SU-DHL-6 (cell line): ENCODE measurements around the gene LRIG1.

Source experiments
- H2AFZ ChIP-seq: fragments of 200-600 bp; sonication (generic); 2 replicates; pipeline ENCODE4 v1.6.1; 2014; ENCODE audit warnings: low read depth, mild to moderate bottlenecking, moderate library complexity, mixed read lengths, antibody characterized with exemption, low read length; ENCODE audit not compliant: severe bottlenecking
- H3F3A ChIP-seq: fragments of 200-600 bp; shearing (Covaris generic); 2 replicates; pipeline ENCODE4 v1.6.0; 2016; ENCODE audit warnings: antibody characterized with exemption, mild to moderate bottlenecking; ENCODE audit not compliant: insufficient read depth
- H3K27ac ChIP-seq: fragments of 200-600 bp; sonication (generic); 2 replicates; pipeline ENCODE4 v1.5.1; 2016; ENCODE audit warnings: low read depth, mild to moderate bottlenecking, low read length, moderate library complexity, mixed read lengths
- H3K27me3 ChIP-seq: fragments of 200-600 bp; sonication (generic), shearing (Covaris generic); 2 replicates; pipeline ENCODE4 v1.6.0; 2014; ENCODE audit warnings: mild to moderate bottlenecking, low read length
- H3K36me3 ChIP-seq: fragments of 200-600 bp; sonication (generic); 2 replicates; pipeline ENCODE4 v1.6.1; 2014; ENCODE audit warnings: mild to moderate bottlenecking, low read length, mixed read lengths
- H3K4me2 ChIP-seq: fragments of 300-600, 200-600 bp; shearing (Covaris generic), sonication (generic); 2 replicates; pipeline ENCODE4 v1.6.0; 2014; ENCODE audit warnings: low read length, low read depth, mild to moderate bottlenecking; ENCODE audit not compliant: poor library complexity, severe bottlenecking
- H3K4me3 ChIP-seq: fragments of 200-600 bp; sonication (generic); 2 replicates; pipeline ENCODE4 v1.5.1; 2014; ENCODE audit warnings: antibody characterized with exemption, low read length, mild to moderate bottlenecking, mixed read lengths; ENCODE audit not compliant: insufficient read depth, poor library complexity, severe bottlenecking
- H3K79me2 ChIP-seq: fragments of 200-600 bp; sonication (generic); 2 replicates; pipeline ENCODE4 v1.6.1; 2014; ENCODE audit warnings: mild to moderate bottlenecking, low read length, moderate library complexity; ENCODE audit not compliant: insufficient read depth
- H3K9ac ChIP-seq: fragments of 200-600 bp; sonication (generic); 2 replicates; pipeline ENCODE4 v1.7.0; 2014; ENCODE audit warnings: mild to moderate bottlenecking, low read length
- H3K9me2 ChIP-seq: fragments of 200-600 bp; sonication (generic); replicated peaks from 2 replicates; pipeline ENCODE4 v1.6.1; 2014; ENCODE audit warnings: low read length; ENCODE audit not compliant: insufficient read depth
- H3K9me3 ChIP-seq: fragments of 200-600 bp; sonication (generic); 2 replicates; pipeline ENCODE4 v1.6.1; 2014; ENCODE audit warnings: low read length, mixed read lengths; ENCODE audit not compliant: insufficient read depth
- H4K20me1 ChIP-seq: fragments of 200-600 bp; sonication (generic); 2 replicates; pipeline ENCODE4 v1.6.1; 2014; ENCODE audit warnings: low read depth, mild to moderate bottlenecking, antibody characterized with exemption, low read length, moderate library complexity, mixed read lengths
- EZH2phosphoT487 ChIP-seq: fragments of 200-600 bp; sonication (generic), shearing (Covaris generic); conservative IDR thresholded peaks from 2 replicates; pipeline ENCODE4 v1.6.1; 2018; ENCODE audit warnings: mild to moderate bottlenecking, antibody characterized with exemption, low read length, moderate library complexity, mixed read lengths
- TF ChIP-seq, protein P1 (sequence below): fragments of 200-600 bp; sonication (generic); IDR thresholded peaks from one replicate; pipeline ENCODE4 v1.5.1; 2017; ENCODE audit warnings: antibody characterized with exemption, mild to moderate bottlenecking, low read length, moderate library complexity; ENCODE audit not compliant: insufficient read depth, poor library complexity, severe bottlenecking

The LRIG1 gene

GRCh38 chr3:66411474-66411873 lies 89.3 kb downstream of the LRIG1 start:
- Histone ChIP-seq H3K27me3 (no peaks in the 10 kb centered on the region), H3K27ac (no peak overlapping the region), H3K9ac (no peak overlapping the region), H4K20me1 (no peaks in the 10 kb centered on the region), H2AFZ (no peak overlapping the region), H3K4me2 (no peak overlapping the region), H3K4me3 (no peak overlapping the region), H3K79me2 (no peaks in the 10 kb centered on the region), H3K36me3 (no peaks in the 10 kb centered on the region), H3F3A (no peaks in the 10 kb centered on the region), H3K9me3 (no peaks in the 10 kb centered on the region), H3K9me2 (no peaks in the 10 kb centered on the region)
- TF ChIP-seq, protein P1, sequence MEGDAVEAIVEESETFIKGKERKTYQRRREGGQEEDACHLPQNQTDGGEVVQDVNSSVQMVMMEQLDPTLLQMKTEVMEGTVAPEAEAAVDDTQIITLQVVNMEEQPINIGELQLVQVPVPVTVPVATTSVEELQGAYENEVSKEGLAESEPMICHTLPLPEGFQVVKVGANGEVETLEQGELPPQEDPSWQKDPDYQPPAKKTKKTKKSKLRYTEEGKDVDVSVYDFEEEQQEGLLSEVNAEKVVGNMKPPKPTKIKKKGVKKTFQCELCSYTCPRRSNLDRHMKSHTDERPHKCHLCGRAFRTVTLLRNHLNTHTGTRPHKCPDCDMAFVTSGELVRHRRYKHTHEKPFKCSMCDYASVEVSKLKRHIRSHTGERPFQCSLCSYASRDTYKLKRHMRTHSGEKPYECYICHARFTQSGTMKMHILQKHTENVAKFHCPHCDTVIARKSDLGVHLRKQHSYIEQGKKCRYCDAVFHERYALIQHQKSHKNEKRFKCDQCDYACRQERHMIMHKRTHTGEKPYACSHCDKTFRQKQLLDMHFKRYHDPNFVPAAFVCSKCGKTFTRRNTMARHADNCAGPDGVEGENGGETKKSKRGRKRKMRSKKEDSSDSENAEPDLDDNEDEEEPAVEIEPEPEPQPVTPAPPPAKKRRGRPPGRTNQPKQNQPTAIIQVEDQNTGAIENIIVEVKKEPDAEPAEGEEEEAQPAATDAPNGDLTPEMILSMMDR = no peak
- no peak for TF ChIP-seq EZH2phosphoT487

- Histone ChIP-seq H3K4me2 (no peak overlapping the region), H3K27me3 (no peaks in the 10 kb centered on the region), H3K27ac (no peak overlapping the region), H3K9me3 (no peaks in the 10 kb centered on the region), H3K79me2 (no peaks in the 10 kb centered on the region), H3K9me2 (no peaks in the 10 kb centered on the region), H3K36me3 (no peaks in the 10 kb centered on the region), H3F3A (no peaks in the 10 kb centered on the region), H4K20me1 (no peaks in the 10 kb centered on the region), H3K9ac (no peak overlapping the region), H3K4me3 (no peak overlapping the region), H2AFZ (no peak overlapping the region)
- no peak for TF ChIP-seq EZH2phosphoT487
- TF ChIP-seq, protein P1 = no peak
Observed at GRCh38 chr3:66410976-66411375, 89.8 kb downstream of the LRIG1 start.

DNA sequence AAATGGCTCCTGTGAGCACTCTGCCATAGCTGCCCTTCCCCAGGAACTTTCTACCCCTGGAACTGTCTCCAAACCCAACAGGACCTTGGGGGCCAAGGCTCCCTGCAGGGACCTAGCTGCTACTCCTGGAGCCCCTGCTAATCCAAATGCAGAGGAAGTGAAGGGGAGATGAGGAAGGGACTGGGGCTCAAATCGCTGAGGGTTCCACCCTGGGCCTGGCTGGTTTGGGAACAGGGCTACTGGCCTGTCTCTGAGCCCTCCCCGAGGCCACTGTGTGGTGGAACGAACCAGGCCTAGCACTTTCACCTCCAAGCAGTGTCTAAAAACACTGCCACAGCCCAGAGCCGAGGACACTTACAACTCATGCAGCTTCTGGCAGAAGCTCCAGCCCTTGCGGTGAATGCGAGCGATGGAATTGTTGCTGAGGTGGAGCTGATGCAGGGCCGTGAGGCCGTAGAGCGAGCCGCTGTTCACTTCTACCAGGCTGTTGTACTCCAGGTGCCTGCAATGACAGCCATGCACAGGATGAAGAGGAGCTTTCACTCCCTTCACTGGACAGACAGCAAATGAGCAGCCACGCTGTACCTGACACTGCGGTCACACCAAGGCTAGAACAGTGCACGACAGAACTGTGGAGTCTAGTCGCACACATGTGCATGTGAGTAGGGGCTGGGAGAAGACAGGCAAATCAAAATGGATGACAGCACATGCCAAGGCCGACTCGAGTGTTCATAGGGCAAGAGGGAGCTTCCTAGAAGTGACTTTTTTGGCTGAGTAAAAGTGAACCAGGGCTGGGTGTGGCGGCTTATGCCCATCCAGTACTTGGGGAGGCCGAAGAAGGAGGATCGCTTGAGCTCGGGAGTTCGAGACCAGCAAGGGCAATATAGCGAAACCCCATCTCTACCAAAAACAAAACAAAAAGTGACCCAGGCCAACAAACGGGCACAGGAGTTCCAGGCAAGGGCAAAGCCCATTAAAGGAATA lies 90.8 kb downstream of the LRIG1 start:
- H3K79me2 ChIP-seq = no peaks in the 10 kb centered on the region
- no peaks in the 10 kb centered on the region for H3K9me3 ChIP-seq
- no peaks in the 10 kb centered on the region for H3F3A ChIP-seq
- no peak overlapping the region for H3K4me3 ChIP-seq
- H3K9ac ChIP-seq = no peak overlapping the region
- H3K36me3 ChIP-seq = no peaks in the 10 kb centered on the region
- H4K20me1 ChIP-seq = no peaks in the 10 kb centered on the region
- H3K27ac ChIP-seq = no peak overlapping the region
- no peak overlapping the region for H3K4me2 ChIP-seq
- H3K9me2 ChIP-seq = no peaks in the 10 kb centered on the region
- H3K27me3 ChIP-seq = no peaks in the 10 kb centered on the region
- TF ChIP-seq, protein P1 = no peak
- TF ChIP-seq EZH2phosphoT487 = no peak
- H2AFZ ChIP-seq = no peak overlapping the region
